GM18873 (cell line): ENCODE measurements around the gene KIF3A.

Experiments used
- ATAC-seq: cut with Tn5 transposase; IDR thresholded peaks from one replicate; pipeline ENCODE4 v1.9.1; 2021; ENCODE audit warnings: mild to moderate bottlenecking, moderate library complexity, moderate number of reproducible peaks; ENCODE audit not compliant: unreplicated experiment, low FRiP score

The KIF3A gene

GRCh38 chr5:132680780-132681475, 56.4 kb downstream of the KIF3A start:
- no peak for ATAC-seq

- no peak for ATAC-seq
These were observed 57.5 kb downstream of the KIF3A start for GRCh38 chr5:132679717-132680380.

- ATAC-seq = no peak
These were observed 58.2 kb downstream of the KIF3A start for GRCh38 chr5:132679166-132679565.

- ATAC-seq = no peak
These were observed 58.6 kb downstream of the KIF3A start for GRCh38 chr5:132678735-132679134.

- no peak for ATAC-seq
These were observed 59.5 kb downstream of the KIF3A start for GRCh38 chr5:132677682-132678400.

GRCh38 chr5:132677191-132677590, 60.2 kb downstream of the KIF3A start:
- no peak for ATAC-seq

GRCh38 chr5:132675936-132676689, 61.2 kb downstream of the KIF3A start:
- ATAC-seq = no peak

- ATAC-seq = peak; percentile 70
These were observed 62.5 kb downstream of the KIF3A start for GRCh38 chr5:132674671-132675506.

GRCh38 chr5:132673939-132674630, 63.3 kb downstream of the KIF3A start, which contains the start of gene IL4:
TSS of gene IL4 (plus strand) at chr5:132673989. CDS start at chr5:132674051, 62 bp downstream.
- ATAC-seq = no peak

- ATAC-seq = no peak
These were observed 63.9 kb downstream of the KIF3A start for GRCh38 chr5:132673488-132673887.

GRCh38 chr5:132671000-132671399, 66.3 kb downstream of the KIF3A start:
- ATAC-seq = no peak

GRCh38 chr5:132669966-132670882, 67.1 kb downstream of the KIF3A start:
- ATAC-seq = no peak

- ATAC-seq = no peak
These were observed 67.9 kb downstream of the KIF3A start for GRCh38 chr5:132669455-132669820.

- ATAC-seq = no peak
These were observed 68.5 kb downstream of the KIF3A start for GRCh38 chr5:132668706-132669454.

GRCh38 chr5:132667761-132668705, 69.3 kb downstream of the KIF3A start:
- ATAC-seq = no peak

- no peak for ATAC-seq
These were observed 70.0 kb downstream of the KIF3A start for GRCh38 chr5:132667309-132667708.
